Measurements from ENCODE around the gene RHOF. TPM values are rescaled to one million over a fixed set of nuclear protein-coding genes. Genes with fewer than 3 reads are reported as not detected.

Gene RHOF
- total and polyA plus RNA-seq, 8 donors: 3.2 to 105 (median 23.3) TPM

DNA sequence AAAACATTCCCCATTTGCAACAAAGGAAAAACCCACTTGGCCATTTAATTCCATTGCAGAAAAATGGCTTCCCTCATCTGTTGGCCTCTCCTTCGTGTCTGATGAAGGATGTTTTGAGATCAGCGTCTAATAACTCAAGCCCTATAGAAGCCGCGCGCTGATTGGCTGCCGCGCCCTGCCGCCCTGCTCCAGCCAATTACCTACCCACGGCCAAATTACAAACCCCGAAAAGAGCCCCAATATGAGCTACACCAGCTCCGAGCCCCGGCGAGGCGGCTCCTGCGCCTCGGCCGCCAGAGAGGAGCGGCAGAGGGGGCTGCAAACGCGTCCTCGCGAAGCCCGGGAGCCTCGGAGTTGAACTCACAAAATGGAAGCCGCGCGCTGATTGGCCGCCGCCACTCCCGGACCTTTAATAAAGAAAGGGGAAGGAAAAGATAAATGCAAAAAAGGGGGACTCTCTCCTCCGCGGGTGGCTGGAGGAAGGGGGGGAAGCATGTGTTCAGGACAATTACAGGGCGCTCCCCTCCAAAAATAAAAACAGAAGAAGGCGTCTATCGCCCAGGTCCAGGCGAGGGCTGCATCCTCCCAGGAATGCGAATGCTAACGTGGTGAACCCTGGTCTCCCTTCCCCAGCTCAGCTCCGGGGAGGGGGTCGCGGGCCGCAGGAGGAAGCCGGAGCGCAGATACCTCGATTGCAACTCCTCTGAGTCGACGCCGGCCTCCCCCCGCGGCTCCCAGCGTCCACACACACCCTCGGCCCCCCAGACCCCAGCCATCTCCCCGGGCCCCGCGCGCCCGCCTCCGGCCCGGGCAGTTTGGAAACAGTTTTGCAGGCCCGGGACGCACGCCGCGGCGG lies 9.6 kb upstream of the RHOF start:
- TF ChIP-seq POLR2A (IDR thresholded peaks at IDR 0.05): peak in 2 of 4 donors; percentile 93
- no peak for TF ChIP-seq CTCF (IDR thresholded peaks at IDR 0.05)
- peak; percentile 99 to 100 (median 99) for TF ChIP-seq POLR2AphosphoS5 (IDR thresholded peaks at IDR 0.05)
- Histone ChIP-seq H3K27me3 (no peaks in the 10 kb centered on the region), H3K27ac (peak overlapping the region; percentile 98 to 100 (median 100)), H3K4me1 (peaks cover 36 to 66% (median 48%) of the 10 kb centered on the region in 4 donors), H3K4me3 (peak overlapping the region; percentile 72 to 87 (median 80)), H3K36me3 (peaks cover 2 to 14% (median 6%) of the 10 kb centered on the region in 4 donors), H3K9me3 (no peaks in the 10 kb centered on the region)
- intact Hi-C loops (cut with DNase I; ENCODE audit: low total_unique reads): no loop called here
- DNase-seq: peak; percentile 90 to 98
- 0 to 1% (median 0%) methylated on average over 40 to 65 of the region's 65 CpGs for WGBS, 5 donors

DNA sequence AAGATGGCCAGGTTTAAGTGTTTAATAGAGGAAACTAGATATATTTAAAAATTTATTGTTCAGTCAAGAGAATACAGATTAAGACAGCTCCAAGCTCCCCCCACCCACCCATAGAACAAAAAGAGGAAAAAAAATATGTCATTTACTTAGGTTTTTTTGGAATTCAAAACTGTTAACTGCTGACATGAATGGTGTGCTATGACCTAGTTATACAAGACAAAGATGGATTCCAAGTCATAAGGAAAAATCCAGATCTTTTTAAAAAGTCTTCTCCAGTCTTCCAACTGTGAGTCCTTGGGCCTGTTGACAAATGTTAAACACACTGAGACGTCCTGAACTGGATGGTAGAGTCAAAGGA lies 9.0 kb upstream of the RHOF start:
- no peak for TF ChIP-seq EP300 (IDR thresholded peaks at IDR 0.05)
- no peak for TF ChIP-seq CTCF (IDR thresholded peaks at IDR 0.05)
- TF ChIP-seq POLR2AphosphoS5 (IDR thresholded peaks at IDR 0.05): no peak
- TF ChIP-seq POLR2A (IDR thresholded peaks at IDR 0.05): no peak
- WGBS, 5 donors: 0 to 3% (median 0%) methylated on average over 1 of the region's 1 CpG
- DNase-seq: no peak
- Histone ChIP-seq H3K4me3 (peak overlapping the region; percentile 72 to 87 (median 80)), H3K4me1 (peaks cover 42 to 66% (median 48%) of the 10 kb centered on the region in 4 donors), H3K27ac (peak overlapping the region; percentile 98 to 100 (median 100)), H3K27me3 (no peaks in the 10 kb centered on the region), H3K36me3 (peaks cover 0 to 12% (median under 1%) of the 10 kb centered on the region in 4 donors), H3K9me3 (no peaks in the 10 kb centered on the region)
- intact Hi-C loops (cut with DNase I; ENCODE audit: low total_unique reads): no loop called here

GRCh38 chr12:121801595-121802484 lies 8.4 kb upstream of the RHOF start:
- DNase-seq: peak in 1 of 2 donors; percentile 81
- 1 to 3% (median 1%) methylated on average over 18 of the region's 18 CpGs for WGBS, 5 donors
- no peak for TF ChIP-seq POLR2A (IDR thresholded peaks at IDR 0.05)
- TF ChIP-seq CTCF (IDR thresholded peaks at IDR 0.05): no peak
- TF ChIP-seq POLR2AphosphoS5 (IDR thresholded peaks at IDR 0.05): no peak
- no peak for TF ChIP-seq EP300 (IDR thresholded peaks at IDR 0.05)
- Histone ChIP-seq H3K27me3 (no peaks in the 10 kb centered on the region), H3K27ac (peak overlapping the region; percentile 99 to 100 (median 100)), H3K36me3 (peaks cover 0 to 11% (median 0%) of the 10 kb centered on the region in 4 donors), H3K9me3 (no peaks in the 10 kb centered on the region), H3K4me1 (peaks cover 43 to 66% (median 48%) of the 10 kb centered on the region in 4 donors), H3K4me3 (peak overlapping the region; percentile 72 to 87 (median 80))
- intact Hi-C loops (cut with DNase I; ENCODE audit: low total_unique reads): no loop called here

Data from stomach (tissue), 9 donors.